ENCODE data around the gene GJB1.

Gene GJB1

GRCh38 chrX:71215338-71215912, 7.6 kb upstream of the GJB1 start:
- no peak for DNase-seq (ENCODE audit: low read depth in 2 of 2)

GRCh38 chrX:71216485-71216884, 6.5 kb upstream of the GJB1 start:
- no peak for DNase-seq (ENCODE audit: low read depth in 2 of 2)

- DNase-seq (ENCODE audit: low read depth in 2 of 2) = no peak
Observed at GRCh38 chrX:71217298-71217697, 5.7 kb upstream of the GJB1 start.

GRCh38 chrX:71221145-71221544, 1.9 kb upstream of the GJB1 start:
- DNase-seq (ENCODE audit: low read depth in 2 of 2) = no peak

- DNase-seq (ENCODE audit: low read depth in 2 of 2) = no peak
Observed at GRCh38 chrX:71224098-71224708, 1.2 kb downstream of the GJB1 start.

- no peak for DNase-seq (ENCODE audit: low read depth in 2 of 2)
Observed at GRCh38 chrX:71225009-71225408, 2.0 kb downstream of the GJB1 start.

- DNase-seq (ENCODE audit: low read depth in 2 of 2) = no peak
Observed at GRCh38 chrX:71225676-71226075, 2.7 kb downstream of the GJB1 start.

GRCh38 chrX:71227370-71228062, 4.5 kb downstream of the GJB1 start:
- DNase-seq (ENCODE audit: low read depth in 2 of 2) = no peak

- DNase-seq (ENCODE audit: low read depth in 2 of 2) = no peak
Observed at GRCh38 chrX:71228063-71228642, 5.1 kb downstream of the GJB1 start.

- no peak for DNase-seq (ENCODE audit: low read depth in 2 of 2)
Observed at GRCh38 chrX:71235482-71235881, 12.5 kb downstream of the GJB1 start.

- DNase-seq (ENCODE audit: low read depth in 2 of 2) = no peak
Observed at GRCh38 chrX:71236836-71237235, 13.8 kb downstream of the GJB1 start.

GRCh38 chrX:71239781-71240180, 16.8 kb downstream of the GJB1 start:
- DNase-seq (ENCODE audit: low read depth in 2 of 2) = no peak

- DNase-seq (ENCODE audit: low read depth in 2 of 2) = no peak
Observed at GRCh38 chrX:71241301-71241700, 18.3 kb downstream of the GJB1 start.

GRCh38 chrX:71244359-71245128, 21.5 kb downstream of the GJB1 start:
- DNase-seq (ENCODE audit: low read depth in 2 of 2) = no peak

- DNase-seq (ENCODE audit: low read depth in 2 of 2) = no peak
Observed at GRCh38 chrX:71245159-71245558, 22.1 kb downstream of the GJB1 start.

- DNase-seq (ENCODE audit: low read depth in 2 of 2) = no peak
Observed at GRCh38 chrX:71250841-71251240, 27.8 kb downstream of the GJB1 start.

- peak in 1 of 2 donors; percentile 7 for DNase-seq (ENCODE audit: low read depth in 2 of 2)
Observed at GRCh38 chrX:71251466-71251973, 28.5 kb downstream of the GJB1 start.

GRCh38 chrX:71252221-71252620, 29.2 kb downstream of the GJB1 start:
- DNase-seq (ENCODE audit: low read depth in 2 of 2) = no peak

GRCh38 chrX:71253253-71254091, 30.4 kb downstream of the GJB1 start:
- DNase-seq (ENCODE audit: low read depth in 2 of 2) = peak; percentile 6 to 28

- peak; percentile 52 to 68 for DNase-seq (ENCODE audit: low read depth in 2 of 2)
Observed at GRCh38 chrX:71254092-71254963, 31.3 kb downstream of the GJB1 start, which contains the start of gene ZMYM3. TSS of gene ZMYM3 (minus strand) at chrX:71254140. CDS start at chrX:71253255, 885 bp downstream.
